Measurements from ENCODE around the gene CBFA2T3.

DNA sequence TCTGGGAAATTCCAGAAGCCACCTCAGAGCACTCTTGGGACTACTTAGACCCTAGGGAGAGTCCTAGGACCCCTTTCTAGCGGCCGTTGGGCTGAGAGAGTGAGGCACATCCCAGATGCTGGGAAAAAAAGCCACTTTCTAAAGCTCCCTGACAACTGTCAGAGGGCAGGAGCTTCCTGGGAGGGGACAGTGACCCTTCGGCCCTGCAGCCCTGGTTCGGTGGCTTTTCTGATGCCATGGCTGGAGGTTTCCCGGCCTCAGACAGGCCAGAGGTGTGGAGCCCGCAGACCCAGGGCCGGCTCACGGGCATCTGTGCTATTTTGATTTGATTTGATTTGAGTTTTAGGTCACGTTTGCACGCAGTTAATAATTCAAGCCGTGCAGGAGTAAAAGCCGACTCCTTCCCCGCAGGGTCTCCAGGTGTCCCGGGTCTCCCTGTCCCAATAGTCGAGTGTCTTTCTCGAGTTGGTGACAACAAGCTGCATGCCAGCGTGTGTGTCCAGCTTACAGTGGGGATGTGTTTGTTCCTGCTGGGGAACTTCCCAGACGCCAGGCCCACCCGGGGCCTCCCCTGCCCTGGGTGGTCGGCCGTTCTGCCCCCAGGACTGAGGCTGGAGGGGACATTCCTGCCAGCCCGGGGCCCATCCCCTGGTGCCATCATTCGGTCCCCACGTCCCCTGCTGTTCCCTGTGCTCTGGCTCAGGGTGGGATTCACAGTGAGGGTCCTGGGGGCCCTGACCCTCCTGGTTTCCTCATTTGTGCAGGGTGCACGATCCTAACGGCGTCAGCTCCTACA, 1.0 kb upstream of the CBFA2T3 start:
- TF ChIP-seq, protein P1, sequence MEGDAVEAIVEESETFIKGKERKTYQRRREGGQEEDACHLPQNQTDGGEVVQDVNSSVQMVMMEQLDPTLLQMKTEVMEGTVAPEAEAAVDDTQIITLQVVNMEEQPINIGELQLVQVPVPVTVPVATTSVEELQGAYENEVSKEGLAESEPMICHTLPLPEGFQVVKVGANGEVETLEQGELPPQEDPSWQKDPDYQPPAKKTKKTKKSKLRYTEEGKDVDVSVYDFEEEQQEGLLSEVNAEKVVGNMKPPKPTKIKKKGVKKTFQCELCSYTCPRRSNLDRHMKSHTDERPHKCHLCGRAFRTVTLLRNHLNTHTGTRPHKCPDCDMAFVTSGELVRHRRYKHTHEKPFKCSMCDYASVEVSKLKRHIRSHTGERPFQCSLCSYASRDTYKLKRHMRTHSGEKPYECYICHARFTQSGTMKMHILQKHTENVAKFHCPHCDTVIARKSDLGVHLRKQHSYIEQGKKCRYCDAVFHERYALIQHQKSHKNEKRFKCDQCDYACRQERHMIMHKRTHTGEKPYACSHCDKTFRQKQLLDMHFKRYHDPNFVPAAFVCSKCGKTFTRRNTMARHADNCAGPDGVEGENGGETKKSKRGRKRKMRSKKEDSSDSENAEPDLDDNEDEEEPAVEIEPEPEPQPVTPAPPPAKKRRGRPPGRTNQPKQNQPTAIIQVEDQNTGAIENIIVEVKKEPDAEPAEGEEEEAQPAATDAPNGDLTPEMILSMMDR (IDR thresholded peaks at IDR 0.05) = no peak
- TF ChIP-seq POLR2A (IDR thresholded peaks at IDR 0.05) (no peak), EP300 (IDR thresholded peaks at IDR 0.05) (no peak)

Measured in gastroesophageal sphincter (tissue), 3 donors.